Measurements from ENCODE around the gene MCMBP.

MCMBP gene

GRCh38 chr10:119853574-119853973 is 19.1 kb downstream of the MCMBP start:
- Histone ChIP-seq H3K4me3 (ENCODE audit: low read depth, low read length) (no peak overlapping the region), H3K36me3 (peaks cover 93% of the 10 kb centered on the region)
- DNase-seq, result no peak

GRCh38 chr10:119852822-119853221 is 19.8 kb downstream of the MCMBP start:
- peaks cover 95% of the 10 kb centered on the region for H3K36me3 ChIP-seq
- H3K27ac ChIP-seq, result no peak overlapping the region
- no peaks in the 10 kb centered on the region for H3K27me3 ChIP-seq (ENCODE audit: insufficient read depth, low read depth, severe bottlenecking)
- no peaks in the 10 kb centered on the region for H3K9me3 ChIP-seq (ENCODE audit: severe bottlenecking)
- no peak for TF ChIP-seq CTCF (IDR thresholded peaks at IDR 0.05; ENCODE audit: low read depth, low read length)
- no peak overlapping the region for H3K4me3 ChIP-seq (ENCODE audit: low read depth, low read length)
- DNase-seq, result no peak

More at GRCh38 chr10:119853574-119853973, 19.1 kb downstream of the MCMBP start:
- H3K9me3 ChIP-seq (ENCODE audit: severe bottlenecking), result no peaks in the 10 kb centered on the region
- H3K27me3 ChIP-seq (ENCODE audit: insufficient read depth, low read depth, severe bottlenecking), result no peaks in the 10 kb centered on the region
- H3K27ac ChIP-seq, result no peak overlapping the region
- TF ChIP-seq CTCF (IDR thresholded peaks at IDR 0.05; ENCODE audit: low read depth, low read length), result no peak

DNA sequence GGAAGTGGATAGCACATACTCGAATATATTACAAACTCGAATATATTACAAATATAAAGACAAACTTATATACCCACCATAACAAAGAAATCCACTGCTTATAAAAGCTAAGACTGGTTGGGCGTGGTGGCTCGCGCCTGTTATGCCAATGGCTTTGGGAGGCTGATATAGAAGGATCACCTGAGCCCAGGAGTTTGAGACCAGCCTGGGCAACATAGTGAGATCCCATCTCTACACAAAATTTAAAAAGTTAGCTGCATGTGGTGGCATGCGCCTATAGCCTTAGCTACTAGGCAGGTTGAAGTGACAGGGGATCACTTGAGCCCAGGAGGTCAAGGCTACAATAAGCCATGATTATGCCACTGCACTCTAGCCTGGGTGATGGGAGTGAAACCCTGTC is 20.4 kb downstream of the MCMBP start:
- peaks cover 95% of the 10 kb centered on the region for H3K36me3 ChIP-seq
- H3K9me3 ChIP-seq (ENCODE audit: severe bottlenecking), result no peaks in the 10 kb centered on the region
- no peak overlapping the region for H3K4me3 ChIP-seq (ENCODE audit: low read depth, low read length)
- DNase-seq, result no peak
- no peaks in the 10 kb centered on the region for H3K27me3 ChIP-seq (ENCODE audit: insufficient read depth, low read depth, severe bottlenecking)
- TF ChIP-seq CTCF (IDR thresholded peaks at IDR 0.05; ENCODE audit: low read depth, low read length), result no peak
- no peak overlapping the region for H3K27ac ChIP-seq

DNA sequence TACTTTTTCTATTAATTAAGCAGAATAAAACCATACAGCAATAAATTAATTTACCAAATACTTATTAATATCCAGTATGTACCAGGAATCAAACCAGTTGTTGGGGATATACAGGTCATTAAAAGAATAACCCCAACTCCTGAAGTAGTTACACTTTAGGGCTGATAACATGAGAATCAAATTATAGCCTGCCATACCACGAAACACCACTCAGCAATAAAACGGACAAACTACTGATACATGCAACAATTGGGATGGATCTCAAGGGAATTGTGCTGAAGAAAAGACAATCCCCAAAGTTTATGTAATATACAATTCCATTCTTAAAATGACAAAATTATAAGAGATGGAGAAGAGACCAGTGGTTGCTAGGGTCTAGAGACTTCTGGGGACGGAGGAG is 22.7 kb downstream of the MCMBP start:
- Histone ChIP-seq H3K36me3 (peaks cover 93% of the 10 kb centered on the region), H3K4me3 (ENCODE audit: low read depth, low read length) (no peak overlapping the region), H3K9me3 (ENCODE audit: severe bottlenecking) (no peaks in the 10 kb centered on the region), H3K27ac (no peak overlapping the region), H3K27me3 (ENCODE audit: insufficient read depth, low read depth, severe bottlenecking) (no peaks in the 10 kb centered on the region)
- no peak for TF ChIP-seq CTCF (IDR thresholded peaks at IDR 0.05; ENCODE audit: low read depth, low read length)
- no peak for DNase-seq

- H3K36me3 ChIP-seq, result peaks cover 93% of the 10 kb centered on the region
- DNase-seq, result no peak
- H3K27ac ChIP-seq, result no peak overlapping the region
- H3K4me3 ChIP-seq (ENCODE audit: low read depth, low read length), result no peak overlapping the region
- no peaks in the 10 kb centered on the region for H3K27me3 ChIP-seq (ENCODE audit: insufficient read depth, low read depth, severe bottlenecking)
- H3K9me3 ChIP-seq (ENCODE audit: severe bottlenecking), result no peaks in the 10 kb centered on the region
- TF ChIP-seq CTCF (IDR thresholded peaks at IDR 0.05; ENCODE audit: low read depth, low read length), result no peak
Measured at GRCh38 chr10:119849031-119849789, 23.4 kb downstream of the MCMBP start.

- H3K27ac ChIP-seq, result no peak overlapping the region
- H3K9me3 ChIP-seq (ENCODE audit: severe bottlenecking), result no peaks in the 10 kb centered on the region
- H3K4me3 ChIP-seq (ENCODE audit: low read depth, low read length), result no peak overlapping the region
- DNase-seq, result no peak
- no peaks in the 10 kb centered on the region for H3K27me3 ChIP-seq (ENCODE audit: insufficient read depth, low read depth, severe bottlenecking)
- no peak for TF ChIP-seq CTCF (IDR thresholded peaks at IDR 0.05; ENCODE audit: low read depth, low read length)
- H3K36me3 ChIP-seq, result peaks cover 96% of the 10 kb centered on the region
Measured at GRCh38 chr10:119845656-119846055, 27.0 kb downstream of the MCMBP start.

All from WERI-Rb-1 (cell line).